Psoas muscle (tissue), 8 donors: ENCODE measurements around the gene FAF1. TPM values are rescaled to one million over a fixed set of nuclear protein-coding genes. Genes with fewer than 3 reads are reported as not detected.

Experiments
- ATAC-seq, 4 donors: fragments of 200-7000 bp; cut with Tn5 transposase; one replicate each; pipeline ENCODE4 v1.9.1; 2020; ENCODE audit warnings: moderate library complexity in 3 of 4, mild to moderate bottlenecking in 2 of 4
- DNase-seq, 2 donors: peaks; one replicate each; pipeline ENCODE4 v3.0.0-alpha.2; 2020
- H3K27ac ChIP-seq: fragments of 200-600 bp; one replicate; pipeline ENCODE4 v1.8.0; 2022
- H3K27me3 ChIP-seq, 3 donors: fragments of 200-600 bp in 1 of 3; one replicate each; pipeline versions ENCODE4 v1.6.1 to v1.8.0; 2013 to 2022; ENCODE audit warnings: low read length in 2 of 3, mild to moderate bottlenecking in 2 of 3, moderate library complexity in 1 of 3; ENCODE audit not compliant: insufficient read depth in 3 of 3
- H3K36me3 ChIP-seq, 2 donors: fragments of 200-600 bp in 1 of 2; one replicate each; pipeline versions ENCODE4 v1.6.1 to v1.8.0; 2013 to 2022; ENCODE audit warnings: low read depth in 1 of 2, mild to moderate bottlenecking in 1 of 2, moderate library complexity in 1 of 2; ENCODE audit not compliant: insufficient read depth in 1 of 2
- H3K4me1 ChIP-seq: fragments of 200-600 bp; one replicate; pipeline ENCODE4 v1.8.0; 2022
- H3K4me3 ChIP-seq: fragments of 200-600 bp; one replicate; pipeline ENCODE4 v1.8.0; 2022; ENCODE audit warnings: mild to moderate bottlenecking
- H3K9me3 ChIP-seq: fragments of 200-600 bp; one replicate; pipeline ENCODE4 v1.8.0; 2022
- CTCF ChIP-seq: fragments of 200-600 bp; IDR thresholded peaks from one replicate; pipeline ENCODE4 v1.8.0; 2022; ENCODE audit warnings: antibody characterized with exemption
- WGBS, 3 donors: extraction: QIAGEN DNeasy Blood & Tissue Kit; methylation state at CpG; one replicate each; pipeline versions ENCODE4 v1.1.6 to v1.1.7; 2013; 5-methylcytosine and 5-hydroxymethylcytosine counted together
- intact Hi-C, 2 donors: fragments of 100-400 bp; cut with DNase I; formaldehyde crosslinking; loops; one replicate each; pipeline versions ENCODE4 v1.11.0 to v1.14.2; 2022
- polyA plus RNA-seq, 3 donors: library from polyadenylated mRNA; stranded (reverse); fragments of 200-250 nt; gene quantifications; one replicate each; pipeline ENCODE4 v1.2.3, GENCODE V29; 2013
- total RNA-seq, 4 donors: library from RNA; stranded (reverse); fragmentation: NEBNext Ultra II Directional in 2 of 4; extraction: Animal tissue kit (Norgen Biotek cat#: 25700) in 2 of 4; gene quantifications; one replicate each; pipeline versions ENCODE4 v1.2.1 to v1.2.4, GENCODE V29; 2021 to 2023
- donor health status: healthy with polysubstance abuse.
- donor health status: DM: no; HTN: no; CAD: no; lungs with moderate emphysema.
- donor health status: Bipolar disorder and iron deficiency.
- donor health status: healthy.
- donor health status: DM: yes; HTN: yes; CAD: no.
- donor health status: DM: no; HTN: no; CAD: no.
- donor health status: DM: no; HTN: no; CAD: no.
- donor health status: DM: yes; HTN: yes; CAD: no.

The FAF1 gene
- total and polyA plus RNA-seq, 7 donors, result 67.8 to 128 (median 108) TPM

GRCh38 chr1:50976890-50977574 lies 17.0 kb upstream of the FAF1 start:
- ATAC-seq, result peak; percentile 57 to 67 (median 62)
- Histone ChIP-seq H3K9me3 (no peaks in the 10 kb centered on the region), H3K4me1 (peaks cover 28% of the 10 kb centered on the region), H3K27ac (peak overlapping the region; percentile 98), H3K4me3 (peak overlapping the region; percentile 92), H3K27me3 (no peaks in the 10 kb centered on the region), H3K36me3 (no peaks in the 10 kb centered on the region)
- DNase-seq, result peak; percentile 27 to 56
- TF ChIP-seq CTCF, result no peak
- 4 to 12% (median 6%) methylated on average over 26 of the region's 26 CpGs for WGBS, 3 donors
- intact Hi-C loops, result no loop called here

- H3K4me3 ChIP-seq, result peak overlapping the region; percentile 92
- no peaks in the 10 kb centered on the region for H3K36me3 ChIP-seq
- H3K27me3 ChIP-seq, result no peaks in the 10 kb centered on the region
- WGBS, 3 donors, result 55 to 65% (median 55%) methylated on average over 19 of the region's 19 CpGs
- ATAC-seq (no peak), DNase-seq (no peak)
- intact Hi-C loops, result no loop called here
- H3K9me3 ChIP-seq, result no peaks in the 10 kb centered on the region
- TF ChIP-seq CTCF, result no peak
- H3K27ac ChIP-seq, result peak overlapping the region; percentile 98
- H3K4me1 ChIP-seq, result peaks cover 28% of the 10 kb centered on the region
Observed at GRCh38 chr1:50976111-50976889, 16.2 kb upstream of the FAF1 start.

- no peak for TF ChIP-seq CTCF
- Histone ChIP-seq H3K36me3 (no peaks in the 10 kb centered on the region), H3K27ac (no peak overlapping the region), H3K27me3 (no peaks in the 10 kb centered on the region), H3K4me3 (no peak overlapping the region), H3K9me3 (no peaks in the 10 kb centered on the region), H3K4me1 (peaks cover 28% of the 10 kb centered on the region)
- 63 to 71% (median 66%) methylated on average over 1 of the region's 1 CpG for WGBS, 3 donors
- intact Hi-C loops, result no loop called here
- DNase-seq, result no peak
- ATAC-seq, result no peak
Observed at GRCh38 chr1:50975436-50975835, 15.4 kb upstream of the FAF1 start.

- no peak for TF ChIP-seq CTCF
- H3K4me1 ChIP-seq, result peaks cover 24% of the 10 kb centered on the region
- no peaks in the 10 kb centered on the region for H3K9me3 ChIP-seq
- no peak for DNase-seq
- WGBS, 3 donors, result 87 to 94% (median 93%) methylated on average over 1 of the region's 1 CpG
- H3K4me3 ChIP-seq, result peak overlapping the region; percentile 89
- H3K27ac ChIP-seq, result no peak overlapping the region
- intact Hi-C loops, result no loop called here
- H3K27me3 ChIP-seq, result no peaks in the 10 kb centered on the region
- no peak for ATAC-seq
- H3K36me3 ChIP-seq, result no peaks in the 10 kb centered on the region
Observed at GRCh38 chr1:50974618-50974935, 14.5 kb upstream of the FAF1 start.
